ENCODE results near the gene BICDL2.
"Not testable (repeated sequence)": the region's sequence is repeated elsewhere in the genome, so short reads cannot be mapped to it uniquely, and the experiment has no call there.

BICDL2 gene

GRCh38 chr16:3036726-3037315, at the start of gene BICDL2:
TSS of gene BICDL2 (minus strand) at chr16:3036944. CDS start at chr16:3035496, 1,448 bp downstream.
- no peak for DNase-seq (ENCODE audit: low read depth, low spot score)

GRCh38 chr16:3085868-3086595, 49.3 kb upstream of the BICDL2 start:
- no peak for DNase-seq (ENCODE audit: low read depth, low spot score)

- DNase-seq (ENCODE audit: low read depth, low spot score), result no peak
Observed at GRCh38 chr16:3084969-3085670, 48.4 kb upstream of the BICDL2 start.

GRCh38 chr16:3084491-3084890, 47.7 kb upstream of the BICDL2 start:
- no peak for DNase-seq (ENCODE audit: low read depth, low spot score)

- DNase-seq (ENCODE audit: low read depth, low spot score), result not testable (repeated sequence)
Observed at GRCh38 chr16:3083408-3083807, 46.7 kb upstream of the BICDL2 start.

- not testable (repeated sequence) for DNase-seq (ENCODE audit: low read depth, low spot score)
Observed at GRCh38 chr16:3081957-3082356, 45.2 kb upstream of the BICDL2 start.

GRCh38 chr16:3080024-3080423, 43.3 kb upstream of the BICDL2 start:
- no peak for DNase-seq (ENCODE audit: low read depth, low spot score)

GRCh38 chr16:3076577-3076976, 39.8 kb upstream of the BICDL2 start:
- no peak for DNase-seq (ENCODE audit: low read depth, low spot score)

GRCh38 chr16:3075946-3076345, 39.2 kb upstream of the BICDL2 start:
- not testable (repeated sequence) for DNase-seq (ENCODE audit: low read depth, low spot score)

GRCh38 chr16:3075523-3075915, 38.8 kb upstream of the BICDL2 start:
- DNase-seq (ENCODE audit: low read depth, low spot score), result no peak

GRCh38 chr16:3074860-3075522, 38.2 kb upstream of the BICDL2 start:
- DNase-seq (ENCODE audit: low read depth, low spot score), result no peak

GRCh38 chr16:3073448-3073847, 36.7 kb upstream of the BICDL2 start:
- no peak for DNase-seq (ENCODE audit: low read depth, low spot score)

- DNase-seq (ENCODE audit: low read depth, low spot score), result not testable (repeated sequence)
Observed at GRCh38 chr16:3072576-3073263, 36.0 kb upstream of the BICDL2 start.

- not testable (repeated sequence) for DNase-seq (ENCODE audit: low read depth, low spot score)
Observed at GRCh38 chr16:3072148-3072547, 35.4 kb upstream of the BICDL2 start.

- no peak for DNase-seq (ENCODE audit: low read depth, low spot score)
Observed at GRCh38 chr16:3071655-3072054, 34.9 kb upstream of the BICDL2 start.

GRCh38 chr16:3070608-3071111, 33.9 kb upstream of the BICDL2 start:
- DNase-seq (ENCODE audit: low read depth, low spot score), result no peak

GRCh38 chr16:3069146-3069545, 32.4 kb upstream of the BICDL2 start:
- DNase-seq (ENCODE audit: low read depth, low spot score), result not testable (repeated sequence)

GRCh38 chr16:3068487-3068886, 31.7 kb upstream of the BICDL2 start:
- no peak for DNase-seq (ENCODE audit: low read depth, low spot score)

- DNase-seq (ENCODE audit: low read depth, low spot score), result no peak
Observed at GRCh38 chr16:3066440-3066748, 29.6 kb upstream of the BICDL2 start.

- no peak for DNase-seq (ENCODE audit: low read depth, low spot score)
Observed at GRCh38 chr16:3065742-3066439, 29.1 kb upstream of the BICDL2 start.

Measured in iPS DF 19.7 (cell line).